DMS53 treated with DMSO at 0.1 percent for 48 hours (cell line): ENCODE results near the gene ANAPC7.
"Not testable (repeated sequence)": the region's sequence is repeated elsewhere in the genome, so short reads cannot be mapped to it uniquely, and the experiment has no call there.

Experiments
- DNase-seq: peaks from one replicate; lab custom pipeline; 2025; ENCODE audit not compliant: unreplicated experiment; lab: John Stamatoyannopoulos, UW

ANAPC7 gene

DNA sequence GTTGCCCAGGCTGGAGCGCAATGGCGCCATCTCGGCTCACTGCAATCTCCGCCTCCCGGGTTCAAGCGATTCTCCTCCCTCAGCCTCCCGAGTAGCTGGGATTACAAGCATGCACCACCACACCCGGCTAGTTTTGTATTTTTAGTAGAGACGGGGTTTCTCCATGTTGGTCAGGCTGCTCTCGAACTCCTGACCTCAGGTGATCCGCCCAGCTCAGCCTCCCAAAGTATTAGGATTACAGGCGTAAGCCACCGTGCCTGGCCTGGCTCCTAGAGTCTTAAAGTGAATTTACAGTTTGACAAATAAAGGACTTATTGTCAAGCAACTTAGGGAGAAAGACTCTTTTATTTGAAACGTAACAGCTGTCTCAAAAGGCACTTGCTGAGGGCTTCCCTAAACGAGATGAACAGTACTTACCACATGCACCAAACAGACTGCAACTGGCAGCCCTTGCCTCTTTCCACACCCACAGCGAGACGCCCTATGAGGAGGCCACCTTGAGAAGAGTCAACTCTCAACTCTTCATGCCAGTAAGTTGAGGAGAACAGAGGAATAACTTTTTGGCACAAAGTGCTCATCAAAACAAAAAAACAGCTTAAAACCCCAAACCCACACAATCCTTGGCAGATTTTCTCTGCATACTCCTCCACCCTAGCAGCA lies 25.2 kb downstream of the ANAPC7 start:
- DNase-seq = not testable (repeated sequence)

DNA sequence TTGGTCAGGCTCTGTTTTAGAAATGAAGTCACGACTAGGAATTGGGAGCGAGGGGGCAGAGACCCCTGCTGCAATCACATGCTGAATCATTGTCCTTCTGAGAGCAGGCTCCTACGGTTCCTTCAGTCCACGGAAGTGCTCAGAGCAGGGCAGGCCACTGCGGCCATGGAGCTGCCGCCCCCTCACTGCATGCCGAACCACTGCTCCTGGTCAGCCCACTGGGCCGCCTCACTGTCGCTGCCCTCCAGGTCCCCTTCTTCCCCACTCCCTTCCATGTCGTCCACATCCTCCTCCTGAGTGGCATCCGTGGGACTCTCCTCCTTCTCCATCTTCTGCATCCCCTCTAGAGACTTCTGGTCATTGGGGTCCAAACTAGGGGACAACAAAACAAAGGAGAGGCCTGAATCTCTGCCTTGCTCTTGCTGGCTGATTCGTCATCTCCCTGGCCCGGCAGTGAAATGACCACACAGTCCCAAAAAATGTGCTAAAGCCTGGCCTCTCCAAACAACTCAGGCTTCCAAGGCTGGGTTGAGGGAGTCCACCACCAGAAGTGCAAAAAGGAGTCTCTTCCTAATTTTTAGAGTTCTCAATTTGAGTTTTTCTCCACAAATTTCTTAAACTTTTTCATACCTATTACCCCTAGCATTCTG lies 29.4 kb downstream of the ANAPC7 start:
- DNase-seq = no peak

- DNase-seq = no peak
Measured at GRCh38 chr12:110373425-110373824, 30.1 kb downstream of the ANAPC7 start.

- no peak for DNase-seq
Measured at GRCh38 chr12:110373025-110373424, 30.5 kb downstream of the ANAPC7 start.

DNA sequence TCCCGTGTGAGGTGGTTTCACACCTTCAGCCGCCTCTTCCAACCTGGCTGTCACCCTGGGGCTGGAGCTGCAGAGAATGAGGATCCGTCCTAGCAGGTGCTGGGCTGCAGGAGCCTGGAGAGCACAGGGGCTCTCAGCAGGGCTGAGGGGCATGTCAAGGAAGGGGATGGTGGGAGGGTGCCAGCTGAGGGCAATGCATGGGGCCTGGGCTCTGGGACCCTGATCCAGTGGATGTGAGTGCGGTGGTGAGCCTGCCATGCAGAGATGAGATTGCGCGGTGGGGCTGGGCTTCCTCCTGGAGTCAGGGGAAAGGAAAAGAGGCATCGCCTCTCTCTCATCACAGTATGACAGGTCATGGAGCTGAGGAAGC lies 31.5 kb downstream of the ANAPC7 start:
- DNase-seq = no peak

GRCh38 chr12:110371408-110372055 lies 32.0 kb downstream of the ANAPC7 start:
- DNase-seq = no peak

GRCh38 chr12:110370732-110371231 lies 32.7 kb downstream of the ANAPC7 start:
- no peak for DNase-seq

DNA sequence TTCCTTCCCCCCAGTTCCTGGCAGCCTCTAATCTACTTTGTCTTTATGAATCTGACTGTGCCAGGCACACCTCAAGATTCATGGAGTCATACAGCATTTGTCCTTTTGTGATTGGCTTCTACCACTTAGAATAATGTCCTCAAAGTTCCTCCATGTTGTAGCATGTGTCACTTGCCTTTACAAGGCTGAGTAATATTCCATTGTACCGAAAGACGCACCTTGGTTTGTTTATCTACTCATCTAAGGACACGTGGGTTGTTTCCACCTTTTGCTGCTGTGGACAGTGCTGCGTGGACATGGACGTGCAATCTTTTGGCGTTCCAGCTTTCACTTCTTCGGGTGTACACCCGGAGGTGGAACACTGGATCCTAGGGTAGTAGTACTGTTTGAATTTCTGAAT lies 33.5 kb downstream of the ANAPC7 start:
- DNase-seq = no peak

DNA sequence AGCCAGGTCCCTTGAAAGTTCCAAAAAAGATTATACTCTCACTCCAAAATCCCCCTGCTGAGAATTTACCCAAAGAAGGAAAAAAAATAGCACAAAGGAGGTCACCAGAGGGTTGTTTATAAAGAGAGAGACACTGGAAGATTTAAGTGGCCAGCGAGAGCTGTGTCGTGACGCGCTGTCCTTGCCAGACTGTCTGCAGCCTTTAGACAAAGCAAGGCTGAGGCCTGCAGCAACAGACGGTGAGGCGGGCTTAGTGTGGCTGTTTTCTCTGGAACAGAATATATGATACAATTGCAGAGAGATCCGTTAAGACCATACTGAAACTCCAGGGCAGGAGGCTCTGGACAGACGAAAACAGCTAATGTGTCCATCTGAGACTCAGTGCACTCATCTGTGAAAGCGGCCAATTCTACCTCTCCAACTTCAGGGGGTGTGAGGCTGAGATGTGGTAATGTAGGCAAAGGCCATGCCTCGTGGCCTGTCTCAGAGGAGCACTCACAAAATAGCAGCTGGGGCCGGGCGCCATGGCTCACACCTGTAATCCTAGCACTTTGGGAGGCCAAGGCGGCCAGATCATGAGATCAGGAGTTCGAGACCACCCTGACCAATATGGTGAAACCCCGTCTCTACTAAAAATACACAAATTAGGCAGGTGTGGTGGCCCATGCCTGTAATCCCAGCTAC lies 36.2 kb downstream of the ANAPC7 start:
- DNase-seq = no peak

DNA sequence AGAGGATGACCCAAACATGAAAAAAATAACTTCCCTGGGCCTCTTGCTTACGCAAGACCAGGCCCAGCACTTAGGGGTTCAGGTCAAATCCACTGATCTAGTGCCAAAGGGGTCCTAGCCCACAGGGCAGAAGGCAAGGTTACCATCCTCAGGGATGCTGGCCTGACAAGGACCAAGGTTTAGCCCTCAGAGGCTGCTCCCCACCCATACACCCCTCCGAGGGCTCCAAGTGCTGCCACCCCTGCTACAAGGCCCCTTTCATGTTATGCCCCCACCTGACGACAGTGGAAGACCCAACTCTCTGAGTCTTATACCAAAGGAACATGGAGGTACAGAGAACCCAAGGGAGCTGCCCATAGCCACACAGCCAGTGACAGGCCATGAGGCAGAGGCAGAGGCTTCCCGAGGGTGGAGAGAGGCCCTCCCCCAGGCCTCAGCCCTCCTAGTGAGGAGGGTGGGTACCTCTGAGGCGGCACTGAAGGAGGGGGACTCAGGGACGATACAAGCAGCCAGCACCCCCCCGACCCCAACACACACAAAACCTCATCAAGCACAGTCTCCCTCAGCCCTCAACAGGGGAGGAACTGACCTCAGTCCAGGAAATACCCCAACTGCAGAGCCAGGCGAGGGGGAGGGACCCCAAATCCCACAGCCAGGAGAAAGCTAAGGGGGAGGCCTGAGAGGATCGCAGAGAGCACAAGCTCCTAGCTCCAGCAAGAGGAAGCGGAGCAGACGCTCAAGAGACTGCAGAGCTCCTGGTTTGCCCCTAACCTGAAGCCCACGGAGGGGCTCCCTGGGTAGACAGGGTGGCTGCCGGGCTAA lies 37.0 kb downstream of the ANAPC7 start:
- DNase-seq = no peak

- no peak for DNase-seq
Measured at GRCh38 chr12:110365489-110366320, 37.8 kb downstream of the ANAPC7 start.

DNA sequence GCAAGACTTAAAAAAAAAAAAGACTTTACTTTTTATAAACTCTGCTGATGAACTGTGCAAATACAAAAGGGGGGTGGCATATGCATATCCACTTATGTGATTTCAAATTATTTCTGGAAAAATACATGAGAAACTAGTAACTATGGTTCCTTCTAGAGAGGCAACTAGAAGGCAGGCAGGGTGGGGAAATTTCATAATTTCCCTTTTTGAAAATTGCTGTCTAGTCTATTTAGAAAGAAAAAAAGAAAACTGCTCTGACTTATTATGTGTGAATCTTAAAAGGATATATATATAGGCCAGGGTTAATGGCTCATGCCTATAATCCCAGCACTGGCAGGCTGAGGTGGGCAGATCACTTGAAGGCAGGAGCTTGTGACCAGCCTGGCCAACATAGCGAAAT lies 42.3 kb downstream of the ANAPC7 start:
- no peak for DNase-seq

GRCh38 chr12:110358384-110359097 lies 45.0 kb downstream of the ANAPC7 start:
- not testable (repeated sequence) for DNase-seq

GRCh38 chr12:110355073-110355472 lies 48.4 kb downstream of the ANAPC7 start:
- DNase-seq = no peak

DNA sequence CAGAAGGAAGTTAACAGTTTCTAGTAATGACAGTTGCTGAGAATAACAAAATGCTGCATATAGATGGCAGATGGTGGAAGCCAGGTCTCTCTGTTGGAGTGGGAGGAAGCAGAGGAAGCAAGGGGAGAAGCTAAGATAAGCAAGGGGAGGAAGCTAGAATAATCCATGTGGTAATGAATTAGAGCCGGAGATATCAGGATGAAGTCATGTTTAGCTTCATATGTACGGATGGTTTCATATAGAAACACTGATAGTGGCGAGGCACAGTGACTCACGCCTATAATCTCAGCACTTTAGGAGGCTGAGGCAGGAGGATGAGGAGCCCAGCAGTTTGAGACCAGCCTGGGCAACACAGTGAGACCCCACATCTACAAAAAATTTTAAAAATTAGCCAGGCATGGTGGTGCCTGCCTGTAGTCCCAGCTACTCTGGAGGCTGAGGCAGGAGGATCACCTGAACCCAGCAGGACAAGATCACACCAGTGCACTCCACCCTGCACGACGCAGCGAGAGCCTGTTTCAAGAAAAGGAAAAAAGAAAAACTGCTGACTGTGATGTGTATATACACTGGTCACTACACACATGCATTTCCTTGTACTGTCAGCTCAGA lies 49.2 kb downstream of the ANAPC7 start:
- DNase-seq = no peak

- DNase-seq = no peak
Measured at GRCh38 chr12:110353211-110353965, 50.1 kb downstream of the ANAPC7 start.

DNA sequence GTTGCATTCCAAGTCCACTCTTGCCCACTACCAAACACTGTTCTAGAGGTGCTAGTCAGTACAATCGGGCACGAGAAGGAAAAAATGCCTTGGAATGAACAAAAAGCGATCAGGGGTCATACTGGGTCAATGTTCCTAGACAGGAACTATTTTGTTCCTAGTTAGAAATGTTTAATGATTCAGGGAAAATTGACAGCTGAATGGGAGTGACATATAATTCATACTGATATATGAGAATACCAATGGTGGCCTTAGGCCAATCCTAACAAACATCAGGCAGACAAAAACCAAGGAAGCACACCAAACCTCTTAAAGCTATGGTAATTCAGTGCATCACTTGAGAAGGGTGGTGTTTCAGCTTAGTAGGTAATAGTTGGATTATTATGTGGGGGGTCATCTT lies 51.1 kb downstream of the ANAPC7 start:
- no peak for DNase-seq

GRCh38 chr12:110351119-110351518 lies 52.4 kb downstream of the ANAPC7 start:
- no peak for DNase-seq
